ENCODE data around the gene SPTAN1. TPM values are rescaled to one million over a fixed set of nuclear protein-coding genes. Genes with fewer than 3 reads are reported as not detected.

The SPTAN1 gene
- total RNA-seq, 3 donors from 2014 or later (not counting 1 experiment from before 2014, with no cell fraction given), result 301 to 420 (median 400) TPM

DNA sequence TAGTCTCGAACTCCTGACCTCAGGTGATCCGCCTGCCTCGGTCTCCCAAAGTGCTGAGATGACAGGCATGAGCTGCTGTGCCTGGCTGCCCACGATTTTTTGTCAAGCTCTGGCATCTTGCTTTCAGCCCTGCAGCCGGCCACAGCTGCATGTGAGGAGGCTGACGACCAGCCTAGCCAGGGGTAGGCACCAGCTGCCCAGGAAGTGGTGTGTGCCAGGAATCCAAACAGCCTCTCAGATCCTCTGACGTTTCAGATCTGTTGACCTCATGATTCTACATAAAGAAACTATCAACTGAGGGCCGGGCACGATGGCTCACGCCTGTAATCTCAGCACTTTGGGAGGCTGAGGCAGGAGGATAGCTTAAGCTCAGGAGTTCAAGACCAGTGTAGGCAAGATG is 85.3 kb downstream of the SPTAN1 start:
- peaks cover 14% of the 10 kb centered on the region for H3K36me3 ChIP-seq (ENCODE audit: control insufficient read depth, insufficient read depth, low read length)
- H3K27me3 Mint-ChIP-seq (ENCODE audit: low read depth in 2 of 2), result no peaks in the 10 kb centered on the region
- H3K27ac Mint-ChIP-seq, result no peak overlapping the region
- H3K4me1 Mint-ChIP-seq, result no peaks in the 10 kb centered on the region
- WGBS (ENCODE audit: insufficient coverage), result 74% methylated on average over 10 of the region's 10 CpGs
- ATAC-seq, result no peak
- no peak for DNase-seq
- TF ChIP-seq, protein P1, sequence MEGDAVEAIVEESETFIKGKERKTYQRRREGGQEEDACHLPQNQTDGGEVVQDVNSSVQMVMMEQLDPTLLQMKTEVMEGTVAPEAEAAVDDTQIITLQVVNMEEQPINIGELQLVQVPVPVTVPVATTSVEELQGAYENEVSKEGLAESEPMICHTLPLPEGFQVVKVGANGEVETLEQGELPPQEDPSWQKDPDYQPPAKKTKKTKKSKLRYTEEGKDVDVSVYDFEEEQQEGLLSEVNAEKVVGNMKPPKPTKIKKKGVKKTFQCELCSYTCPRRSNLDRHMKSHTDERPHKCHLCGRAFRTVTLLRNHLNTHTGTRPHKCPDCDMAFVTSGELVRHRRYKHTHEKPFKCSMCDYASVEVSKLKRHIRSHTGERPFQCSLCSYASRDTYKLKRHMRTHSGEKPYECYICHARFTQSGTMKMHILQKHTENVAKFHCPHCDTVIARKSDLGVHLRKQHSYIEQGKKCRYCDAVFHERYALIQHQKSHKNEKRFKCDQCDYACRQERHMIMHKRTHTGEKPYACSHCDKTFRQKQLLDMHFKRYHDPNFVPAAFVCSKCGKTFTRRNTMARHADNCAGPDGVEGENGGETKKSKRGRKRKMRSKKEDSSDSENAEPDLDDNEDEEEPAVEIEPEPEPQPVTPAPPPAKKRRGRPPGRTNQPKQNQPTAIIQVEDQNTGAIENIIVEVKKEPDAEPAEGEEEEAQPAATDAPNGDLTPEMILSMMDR (IDR thresholded peaks at IDR 0.05), result no peak
- no peak overlapping the region for H3K4me3 Mint-ChIP-seq
- no peaks in the 10 kb centered on the region for H3K27me3 ChIP-seq (ENCODE audit: control insufficient read depth, insufficient read depth, low read length)
- H3K4me3 ChIP-seq (ENCODE audit: low read length), result no peak overlapping the region
- H3K36me3 Mint-ChIP-seq, result no peaks in the 10 kb centered on the region
- intact Hi-C loops (cut with micrococcal nuclease), result no loop called here
- no peaks in the 10 kb centered on the region for H3K9me3 ChIP-seq (ENCODE audit: control insufficient read depth, insufficient read depth, low read length)
- no peaks in the 10 kb centered on the region for H3K9me3 Mint-ChIP-seq
- no peak overlapping the region for H3K27ac ChIP-seq (ENCODE audit: low read length)
- H3K4me1 ChIP-seq (ENCODE audit: control insufficient read depth, insufficient read depth, low read length), result no peaks in the 10 kb centered on the region

DNA sequence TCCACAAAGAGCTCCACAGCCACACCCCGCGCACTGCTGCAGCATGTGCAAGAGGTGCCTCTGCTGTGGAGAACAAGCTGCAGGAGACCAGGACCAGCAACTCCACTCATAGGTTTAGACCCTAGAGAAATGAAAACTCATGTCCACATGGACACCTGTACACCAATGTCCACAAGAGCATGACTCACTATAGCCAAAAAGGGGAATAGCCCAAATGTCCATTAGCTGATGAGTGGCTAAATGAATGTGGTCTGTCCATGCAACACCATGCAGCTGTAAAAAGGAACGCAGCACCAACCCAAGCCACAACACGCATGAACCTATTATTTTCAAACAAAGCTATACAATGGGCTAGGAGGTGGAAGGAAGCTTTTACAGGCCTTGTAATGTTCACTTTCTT is 86.2 kb downstream of the SPTAN1 start:
- no peak for DNase-seq
- no peak overlapping the region for H3K4me3 ChIP-seq (ENCODE audit: low read length)
- ATAC-seq, result no peak
- H3K9me3 Mint-ChIP-seq, result no peaks in the 10 kb centered on the region
- peaks cover 5% of the 10 kb centered on the region for H3K36me3 ChIP-seq (ENCODE audit: control insufficient read depth, insufficient read depth, low read length)
- no peaks in the 10 kb centered on the region for H3K27me3 ChIP-seq (ENCODE audit: control insufficient read depth, insufficient read depth, low read length)
- TF ChIP-seq, protein P1 (IDR thresholded peaks at IDR 0.05), result no peak
- H3K4me1 ChIP-seq (ENCODE audit: control insufficient read depth, insufficient read depth, low read length), result no peaks in the 10 kb centered on the region
- H3K27ac Mint-ChIP-seq, result no peak overlapping the region
- H3K9me3 ChIP-seq (ENCODE audit: control insufficient read depth, insufficient read depth, low read length), result no peaks in the 10 kb centered on the region
- intact Hi-C loops (cut with micrococcal nuclease), result no loop called here
- H3K27me3 Mint-ChIP-seq (ENCODE audit: low read depth in 2 of 2), result no peaks in the 10 kb centered on the region
- peaks cover 0 to 3% of the 10 kb centered on the region in 2 donors for H3K4me1 Mint-ChIP-seq
- H3K27ac ChIP-seq (ENCODE audit: low read length), result no peak overlapping the region
- H3K4me3 Mint-ChIP-seq, result no peak overlapping the region
- 94% methylated on average over 2 of the region's 4 CpGs for WGBS (ENCODE audit: insufficient coverage)
- no peaks in the 10 kb centered on the region for H3K36me3 Mint-ChIP-seq

DNA sequence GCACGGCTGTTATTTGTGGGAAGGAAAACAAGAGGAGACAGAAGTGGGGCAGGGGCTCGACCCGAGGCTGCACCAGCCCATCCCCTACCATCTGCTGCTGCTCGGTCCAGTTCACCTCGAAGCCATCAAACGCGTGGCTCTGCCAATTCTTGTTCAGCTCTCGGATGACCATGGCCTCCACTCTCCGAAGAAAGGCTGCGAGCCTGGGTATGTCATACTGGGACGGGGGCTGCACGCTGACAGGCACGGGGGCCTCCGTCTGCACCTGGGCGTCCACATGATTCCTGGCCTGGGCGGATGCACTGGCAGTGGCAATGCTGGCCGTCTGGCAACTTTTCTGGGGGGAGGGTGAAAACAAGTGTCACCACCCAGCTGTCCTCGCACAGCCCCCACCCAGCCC is 88.2 kb downstream of the SPTAN1 start:
- Histone ChIP-seq H3K27ac (ENCODE audit: low read length) (no peak overlapping the region), H3K27me3 (ENCODE audit: control insufficient read depth, insufficient read depth, low read length) (no peaks in the 10 kb centered on the region), H3K4me3 (ENCODE audit: low read length) (no peak overlapping the region), H3K4me1 (ENCODE audit: control insufficient read depth, insufficient read depth, low read length) (no peaks in the 10 kb centered on the region), H3K36me3 (ENCODE audit: control insufficient read depth, insufficient read depth, low read length) (no peaks in the 10 kb centered on the region), H3K9me3 (ENCODE audit: control insufficient read depth, insufficient read depth, low read length) (no peaks in the 10 kb centered on the region)
- Mint-ChIP-seq H3K4me1 (peaks cover 0 to 5% of the 10 kb centered on the region in 2 donors), H3K36me3 (no peaks in the 10 kb centered on the region), H3K27ac (no peak overlapping the region), H3K4me3 (no peak overlapping the region), H3K9me3 (no peaks in the 10 kb centered on the region), H3K27me3 (ENCODE audit: low read depth in 2 of 2) (no peaks in the 10 kb centered on the region)
- TF ChIP-seq, protein P1 (IDR thresholded peaks at IDR 0.05), result no peak
- intact Hi-C loops (cut with micrococcal nuclease), result no loop called here
- 97% methylated on average over 18 of the region's 18 CpGs for WGBS (ENCODE audit: insufficient coverage)
- no peak for DNase-seq
- no peak for ATAC-seq

DNA sequence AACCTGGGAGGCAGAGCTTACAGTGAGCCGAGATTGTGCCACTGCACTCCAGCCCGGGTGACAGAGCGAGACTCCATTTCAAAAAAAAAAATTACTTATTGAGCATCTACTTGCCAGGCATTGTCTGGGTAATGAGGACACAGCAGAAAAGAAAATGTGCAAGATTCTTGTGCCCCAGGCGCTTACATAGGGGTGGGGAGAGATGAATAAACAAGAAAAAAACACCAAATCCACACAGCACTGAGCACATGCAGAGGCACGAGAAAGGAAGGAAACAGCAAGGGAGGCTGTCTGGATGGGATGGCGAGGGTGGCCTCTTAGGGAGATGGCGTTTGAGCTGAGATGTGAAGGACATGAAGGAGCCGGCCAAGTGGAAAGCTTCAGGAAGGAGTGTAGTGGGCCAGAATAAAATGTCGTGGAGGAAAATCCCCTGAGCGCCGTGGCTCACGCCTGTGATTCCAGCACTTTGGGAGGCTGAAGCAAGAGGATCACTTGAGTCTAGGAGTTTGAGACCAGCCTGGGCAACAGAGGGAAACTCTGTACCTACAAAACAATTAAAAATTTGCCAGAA is 90.4 kb downstream of the SPTAN1 start:
- H3K27me3 Mint-ChIP-seq (ENCODE audit: low read depth in 2 of 2), result no peaks in the 10 kb centered on the region
- Histone ChIP-seq H3K4me3 (ENCODE audit: low read length) (no peak overlapping the region), H3K9me3 (ENCODE audit: control insufficient read depth, insufficient read depth, low read length) (no peaks in the 10 kb centered on the region), H3K4me1 (ENCODE audit: control insufficient read depth, insufficient read depth, low read length) (no peaks in the 10 kb centered on the region), H3K36me3 (ENCODE audit: control insufficient read depth, insufficient read depth, low read length) (no peaks in the 10 kb centered on the region), H3K27me3 (ENCODE audit: control insufficient read depth, insufficient read depth, low read length) (no peaks in the 10 kb centered on the region), H3K27ac (ENCODE audit: low read length) (no peak overlapping the region)
- ATAC-seq (no peak), DNase-seq (no peak)
- no peak overlapping the region for H3K27ac Mint-ChIP-seq
- intact Hi-C loops (cut with micrococcal nuclease), result no loop called here
- WGBS (ENCODE audit: insufficient coverage), result 86% methylated on average over 11 of the region's 12 CpGs
- no peaks in the 10 kb centered on the region for H3K9me3 Mint-ChIP-seq
- H3K4me3 Mint-ChIP-seq, result no peak overlapping the region
- TF ChIP-seq, protein P1 (IDR thresholded peaks at IDR 0.05), result no peak
- H3K36me3 Mint-ChIP-seq, result no peaks in the 10 kb centered on the region
- H3K4me1 Mint-ChIP-seq, result peaks cover 0 to 5% of the 10 kb centered on the region in 2 donors
